HepG2 (cell line): ENCODE measurements around the gene CDK12. TPM values are rescaled to one million over a fixed set of nuclear protein-coding genes. Genes with fewer than 3 reads are reported as not detected.
A peak's percentile ranks its signal among the peaks of the same experiment; 100 is the strongest.

Experiments
- AHDC1 ChIP-seq: sonication (generic); formaldehyde crosslinking; IDR thresholded peaks from 2 replicates; pipeline ENCODE4 v1.5.1; 2020; ENCODE audit warnings: mild to moderate bottlenecking, missing genetic modification reagents, borderline replicate concordance
- BRD4 ChIP-seq: sonication (generic); formaldehyde crosslinking; IDR thresholded peaks from 2 replicates; pipeline ENCODE4 v1.4.0; 2020; ENCODE audit warnings: missing genetic modification reagents
- MEIS1 ChIP-seq: sonication (generic); formaldehyde crosslinking; IDR thresholded peaks from 2 replicates; pipeline ENCODE4 v1.9.0; 2021; ENCODE audit warnings: mild to moderate bottlenecking, missing genetic modification reagents, moderate library complexity, borderline replicate concordance
- NAIF1 ChIP-seq: sonication (generic); formaldehyde crosslinking; IDR thresholded peaks from 2 replicates; pipeline ENCODE4 v1.5.0; 2020; ENCODE audit warnings: mild to moderate bottlenecking, missing genetic modification reagents, borderline replicate concordance
- SAP130 ChIP-seq: IDR thresholded peaks from 2 replicates; pipeline ENCODE4 v1.6.1; 2016; ENCODE audit warnings: low read depth
- SP1 ChIP-seq, 2 experiments: fragments of 450-650 bp in 1 of 2; sonication (generic) in 1 of 2; formaldehyde crosslinking in 1 of 2; IDR thresholded peaks; 2 replicates each; pipeline versions ENCODE4 v1.4.0 to v1.6.1; 2016 to 2020; ENCODE audit warnings: missing genetic modification reagents in 1 of 2
- SPEN ChIP-seq: sonication (generic); formaldehyde crosslinking; IDR thresholded peaks from 2 replicates; pipeline ENCODE4 v1.5.1; 2020; ENCODE audit warnings: low read depth, mild to moderate bottlenecking, missing genetic modification reagents
- U2AF2 ChIP-seq: fragments of 200-400 bp; formaldehyde crosslinking; IDR thresholded peaks from 2 replicates; pipeline ENCODE4 v1.6.1; 2017; ENCODE audit warnings: low read depth, mild to moderate bottlenecking, low read length
- UBTF ChIP-seq: sonication (generic); formaldehyde crosslinking; IDR thresholded peaks from 2 replicates; pipeline ENCODE4 v1.4.0; 2020; ENCODE audit warnings: mild to moderate bottlenecking, missing genetic modification reagents
- ZC3H4 ChIP-seq: sonication (generic); formaldehyde crosslinking; IDR thresholded peaks from 2 replicates; pipeline ENCODE4 v1.4.0; 2020; ENCODE audit warnings: missing genetic modification reagents, borderline replicate concordance
- ZNF18 ChIP-seq: sonication (generic); formaldehyde crosslinking; IDR thresholded peaks from 2 replicates; pipeline ENCODE4 v1.8.0; 2022; ENCODE audit warnings: mild to moderate bottlenecking, missing genetic modification reagents; ENCODE audit not compliant: insufficient replicate concordance
- ZNF3 ChIP-seq: IDR thresholded peaks from 2 replicates; pipeline ENCODE4 v1.7.0; 2017; ENCODE audit warnings: inconsistent platforms
- ZNF484 ChIP-seq: sonication (generic); formaldehyde crosslinking; IDR thresholded peaks from 2 replicates; pipeline ENCODE4 v1.5.1; 2020; ENCODE audit warnings: mild to moderate bottlenecking, low read depth, missing genetic modification reagents, borderline replicate concordance
- ZNF598 ChIP-seq: sonication (generic); formaldehyde crosslinking; IDR thresholded peaks from 2 replicates; pipeline ENCODE4 v1.5.1; 2020; ENCODE audit warnings: mild to moderate bottlenecking, missing genetic modification reagents, borderline replicate concordance
- ZNF720 ChIP-seq: sonication (generic); formaldehyde crosslinking; IDR thresholded peaks from 2 replicates; pipeline ENCODE4 v1.4.0; 2020; ENCODE audit warnings: missing genetic modification reagents
- polyA plus RNA-seq, 8 experiments: library from polyadenylated mRNA; depleted of rRNA in 3 of 8; stranded (reverse) in 7 of 8; unstranded in 1 of 8; fragments of >200 nt; fragmentation: Illumina TruSeq in 4 of 8; extraction: Trizol in 4 of 8; gene quantifications; 2 replicates each; pipeline versions ENCODE4 v1.2.1 to v1.2.3, GENCODE V29; 2011 to 2016; ENCODE audit warnings: low read depth in 4 of 8, missing spikeins in 1 of 8, mixed read lengths in 1 of 8; ENCODE audit not compliant: insufficient read depth in 1 of 8
- total RNA-seq, 5 experiments: library from RNA; depleted of rRNA; stranded (reverse); fragments of >200 nt; fragmentation: Illumina TruSeq; extraction: Trizol; gene quantifications; 2 replicates each; pipeline ENCODE4 v1.2.3, GENCODE V29; 2016; ENCODE audit warnings: low read depth in 1 of 5

Gene CDK12
- total and polyA plus RNA-seq, 2 of the 13 experiments (the other 11 are each of a cell fraction or from before 2014, with no cell fraction given) = 24.0 to 88.6 TPM

DNA sequence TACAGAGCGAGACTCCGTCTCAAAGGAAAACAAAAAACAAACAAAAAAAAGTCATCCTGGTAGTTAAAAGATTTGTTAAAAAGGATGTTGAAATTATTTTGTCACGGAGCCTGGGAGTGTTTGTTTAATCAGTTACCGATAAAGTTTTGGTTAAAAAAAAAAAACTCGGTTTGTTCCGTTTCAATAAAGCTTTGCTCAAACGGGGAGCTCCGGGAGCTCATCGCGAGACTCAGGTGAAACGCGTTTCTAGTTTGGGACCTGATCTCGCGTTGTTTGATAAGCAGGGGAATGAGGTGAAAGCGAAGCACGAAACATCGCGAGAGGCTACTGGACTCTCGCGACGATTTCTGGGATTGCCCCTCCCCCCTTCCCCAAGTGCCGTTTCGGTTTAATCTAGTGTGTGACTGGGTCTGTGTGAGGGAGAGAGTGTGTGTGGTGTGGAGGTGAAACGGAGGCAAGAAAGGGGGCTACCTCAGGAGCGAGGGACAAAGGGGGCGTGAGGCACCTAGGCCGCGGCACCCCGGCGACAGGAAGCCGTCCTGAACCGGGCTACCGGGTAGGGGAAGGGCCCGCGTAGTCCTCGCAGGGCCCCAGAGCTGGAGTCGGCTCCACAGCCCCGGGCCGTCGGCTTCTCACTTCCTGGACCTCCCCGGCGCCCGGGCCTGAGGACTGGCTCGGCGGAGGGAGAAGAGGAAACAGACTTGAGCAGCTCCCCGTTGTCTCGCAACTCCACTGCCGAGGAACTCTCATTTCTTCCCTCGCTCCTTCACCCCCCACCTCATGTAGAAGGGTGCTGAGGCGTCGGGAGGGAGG, at the start of gene CDK12 (continued):
- peak; percentile 94 for TF ChIP-seq UBTF
- TF ChIP-seq AHDC1 (CRISPR knock-in tag) = peak; percentile 64; the same call in 1 of the 2 replicates
- TF ChIP-seq SP1 (IDR thresholded peaks at IDR 0.05) = peak; percentile 100
- peak; percentile 28; the same call in 1 of the 2 replicates for TF ChIP-seq SP1 (CRISPR knock-in tag; IDR thresholded peaks at IDR 0.05)
- TF ChIP-seq MEIS1 = peak; percentile 67
- 0 out of 2 replicates have a peak, but pooled peaks have one; percentile 28 for TF ChIP-seq ZNF598
- TF ChIP-seq U2AF2 = no peak
- TF ChIP-seq ZNF484 = peak; percentile 57; the same call in 1 of the 2 replicates
- TF ChIP-seq ZC3H4 (CRISPR knock-in tag) = no peak; the same call in 1 of the 2 replicates
- TF ChIP-seq BRD4 = no peak; the same call in 1 of the 2 replicates
- no peak for TF ChIP-seq NAIF1 (CRISPR knock-in tag)
- TF ChIP-seq ZNF18 (CRISPR knock-in tag) = no peak
- TF ChIP-seq ZNF720 = no peak
- TF ChIP-seq SPEN = peak; percentile 98
- TF ChIP-seq ZNF3 = no peak
- peak; percentile 96 for TF ChIP-seq SAP130 (CRISPR knock-in tag)
